ENCODE data around the gene MACROH2A2. TPM values are rescaled to one million over a fixed set of nuclear protein-coding genes. Genes with fewer than 3 reads are reported as not detected.

MACROH2A2 gene
- total and polyA plus RNA-seq, 2 of the 13 experiments (the other 11 are each of a cell fraction or from before 2014, with no cell fraction given), result 9.8 to 43.1 TPM

GRCh38 chr10:70109064-70109729 lies 56.6 kb downstream of the MACROH2A2 start (continued):
- 0 out of 2 replicates have a peak, but pooled peaks have one; percentile 34 for TF ChIP-seq KLF6 (CRISPR knock-in tag; IDR thresholded peaks at IDR 0.05)
- TF ChIP-seq HOXA3 (CRISPR knock-in tag; IDR thresholded peaks at IDR 0.05), result peak; percentile 73
- TF ChIP-seq ZNF232 (CRISPR knock-in tag; IDR thresholded peaks at IDR 0.05; ENCODE audit: borderline replicate concordance), result peak; percentile 88; the same call in 1 of the 2 replicates
- no peak for TF ChIP-seq ZBED4 (CRISPR knock-in tag; IDR thresholded peaks at IDR 0.05; ENCODE audit: borderline replicate concordance)
- TF ChIP-seq MXI1 (IDR thresholded peaks at IDR 0.05; ENCODE audit: borderline replicate concordance, low read depth, low read length), result peak; percentile 42; the same call in 2 of the 3 replicates
- peak; percentile 37; the same call in 1 of the 2 replicates for TF ChIP-seq ZBTB38 (CRISPR knock-in tag; IDR thresholded peaks at IDR 0.05)
- TF ChIP-seq AGO2 (optimal IDR thresholded peaks at IDR 0.05; ENCODE audit: low read depth, low read length), result peak; percentile 53
- no peak for TF ChIP-seq REPIN1 (CRISPR knock-in tag; IDR thresholded peaks at IDR 0.05; ENCODE audit: borderline replicate concordance, low read depth)
- no peak for TF ChIP-seq SNAPC4 (CRISPR knock-in tag; IDR thresholded peaks at IDR 0.05)
